ENCODE measurements around the gene C1QC.

- TF ChIP-seq POLR2A (IDR thresholded peaks at IDR 0.05) (no peak), CTCF (IDR thresholded peaks at IDR 0.05) (no peak), EP300 (IDR thresholded peaks at IDR 0.05) (no peak), POLR2AphosphoS5 (IDR thresholded peaks at IDR 0.05) (no peak)
Measured at GRCh38 chr1:22674410-22674749, 30.9 kb downstream of the C1QC start.
